Vagina (tissue), 2 donors: ENCODE results near the gene ACSF3.

Experiments used
- POLR2A ChIP-seq, 2 donors: fragments of 450-650 bp; IDR thresholded peaks; one replicate each; pipeline ENCODE4 v1.6.1; 2017; ENCODE audit warnings: antibody characterized with exemption in 2 of 2, mild to moderate bottlenecking in 2 of 2, moderate library complexity in 2 of 2
- TF ChIP-seq, protein P1 (sequence below), 3 experiments: fragments of 450-650 bp in 2 of 3; fragments of 200-600 bp in 1 of 3; sonication (generic) in 1 of 3; IDR thresholded peaks; one replicate each; pipeline ENCODE4 v1.5.1; 2017 to 2019; ENCODE audit warnings: antibody characterized with exemption in 3 of 3, mild to moderate bottlenecking in 2 of 3, moderate library complexity in 2 of 3

DNA sequence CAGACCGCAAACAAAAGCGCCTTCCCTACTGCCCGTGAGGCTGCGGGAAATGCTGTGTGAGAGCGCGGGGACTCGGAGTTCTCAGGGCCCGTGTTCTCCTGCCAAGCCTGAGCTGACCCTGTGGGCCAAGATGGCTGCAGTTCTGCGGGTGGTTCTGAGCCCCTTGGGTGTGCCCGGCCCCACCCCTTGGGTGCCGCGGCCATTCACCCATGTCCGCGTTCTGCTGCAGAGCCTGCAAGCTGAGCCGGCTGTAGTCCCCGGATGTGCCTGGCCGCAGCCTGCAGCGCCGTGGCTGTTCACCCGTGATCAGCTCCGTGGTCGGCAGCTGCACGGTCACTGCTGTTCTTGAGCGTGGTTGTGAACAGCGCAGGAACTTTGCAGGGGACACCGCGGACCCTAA, 20.0 kb downstream of the ACSF3 start:
- TF ChIP-seq, protein P1, sequence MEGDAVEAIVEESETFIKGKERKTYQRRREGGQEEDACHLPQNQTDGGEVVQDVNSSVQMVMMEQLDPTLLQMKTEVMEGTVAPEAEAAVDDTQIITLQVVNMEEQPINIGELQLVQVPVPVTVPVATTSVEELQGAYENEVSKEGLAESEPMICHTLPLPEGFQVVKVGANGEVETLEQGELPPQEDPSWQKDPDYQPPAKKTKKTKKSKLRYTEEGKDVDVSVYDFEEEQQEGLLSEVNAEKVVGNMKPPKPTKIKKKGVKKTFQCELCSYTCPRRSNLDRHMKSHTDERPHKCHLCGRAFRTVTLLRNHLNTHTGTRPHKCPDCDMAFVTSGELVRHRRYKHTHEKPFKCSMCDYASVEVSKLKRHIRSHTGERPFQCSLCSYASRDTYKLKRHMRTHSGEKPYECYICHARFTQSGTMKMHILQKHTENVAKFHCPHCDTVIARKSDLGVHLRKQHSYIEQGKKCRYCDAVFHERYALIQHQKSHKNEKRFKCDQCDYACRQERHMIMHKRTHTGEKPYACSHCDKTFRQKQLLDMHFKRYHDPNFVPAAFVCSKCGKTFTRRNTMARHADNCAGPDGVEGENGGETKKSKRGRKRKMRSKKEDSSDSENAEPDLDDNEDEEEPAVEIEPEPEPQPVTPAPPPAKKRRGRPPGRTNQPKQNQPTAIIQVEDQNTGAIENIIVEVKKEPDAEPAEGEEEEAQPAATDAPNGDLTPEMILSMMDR (IDR thresholded peaks at IDR 0.05): no peak
- TF ChIP-seq POLR2A (IDR thresholded peaks at IDR 0.05): no peak
